HG03571 (cell line): ENCODE results near the gene LIPJ.

Experiments used
- ATAC-seq: cut with Tn5 transposase; IDR thresholded peaks from one replicate; pipeline ENCODE4 v1.9.1; 2021; ENCODE audit not compliant: unreplicated experiment

Gene LIPJ

DNA sequence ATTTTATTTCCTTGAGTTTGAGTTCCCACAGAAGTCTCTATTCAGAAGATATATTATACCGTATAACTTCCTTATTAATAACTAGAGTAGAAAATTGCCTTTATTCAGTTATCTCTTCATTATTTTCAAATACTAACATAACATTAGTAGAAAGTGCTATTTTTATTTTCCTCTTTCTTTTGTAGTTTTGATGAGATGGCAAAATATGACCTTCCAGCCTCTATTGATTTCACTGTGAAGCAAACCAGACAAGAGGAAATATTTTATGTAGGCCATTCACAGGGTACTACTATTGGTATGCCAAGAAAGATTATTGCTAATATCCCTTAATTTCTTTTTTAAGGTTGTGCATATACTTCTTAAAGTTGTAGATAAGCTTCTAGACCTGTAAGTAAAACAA is 7.9 kb downstream of the LIPJ start:
- ATAC-seq = no peak

GRCh38 chr10:88598055-88598454 is 11.5 kb downstream of the LIPJ start:
- no peak for ATAC-seq

DNA sequence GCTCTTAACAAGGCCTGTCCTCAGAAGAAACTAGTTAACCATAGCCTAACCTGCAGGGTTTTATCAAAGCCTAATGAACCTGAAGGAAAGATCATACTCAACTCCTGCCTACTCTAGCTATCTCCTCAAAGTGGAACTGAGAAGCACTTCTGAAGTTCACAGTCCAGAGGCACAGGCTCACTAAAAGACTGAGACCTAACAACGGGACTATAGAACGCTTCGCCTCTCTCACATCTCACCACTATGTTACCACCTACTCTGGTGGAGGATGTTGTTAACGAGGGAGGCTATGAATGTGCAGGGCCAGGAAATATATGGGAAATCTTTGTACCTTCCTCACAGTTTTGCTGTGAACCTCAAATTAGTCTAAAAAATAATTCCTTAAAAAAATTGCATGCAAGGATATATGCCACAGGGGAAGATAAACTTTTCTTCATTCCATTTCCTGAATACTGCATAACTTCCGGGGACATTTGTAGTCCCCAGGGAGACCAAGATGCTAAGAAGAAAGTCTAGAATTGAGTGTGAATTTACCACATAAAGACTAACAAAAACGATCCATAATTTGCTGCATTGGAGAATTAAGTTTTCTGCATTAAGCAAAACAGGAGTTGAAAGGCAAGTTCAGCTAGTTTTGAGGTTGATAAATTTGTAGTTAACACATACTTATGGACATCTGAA is 21.6 kb downstream of the LIPJ start:
- no peak for ATAC-seq

- ATAC-seq = no peak
These were observed 22.2 kb downstream of the LIPJ start for GRCh38 chr10:88608780-88609179.

- no peak for ATAC-seq
These were observed 29.9 kb downstream of the LIPJ start for GRCh38 chr10:88616250-88616977.

- no peak for ATAC-seq
These were observed 31.3 kb downstream of the LIPJ start for GRCh38 chr10:88617772-88618300.

DNA sequence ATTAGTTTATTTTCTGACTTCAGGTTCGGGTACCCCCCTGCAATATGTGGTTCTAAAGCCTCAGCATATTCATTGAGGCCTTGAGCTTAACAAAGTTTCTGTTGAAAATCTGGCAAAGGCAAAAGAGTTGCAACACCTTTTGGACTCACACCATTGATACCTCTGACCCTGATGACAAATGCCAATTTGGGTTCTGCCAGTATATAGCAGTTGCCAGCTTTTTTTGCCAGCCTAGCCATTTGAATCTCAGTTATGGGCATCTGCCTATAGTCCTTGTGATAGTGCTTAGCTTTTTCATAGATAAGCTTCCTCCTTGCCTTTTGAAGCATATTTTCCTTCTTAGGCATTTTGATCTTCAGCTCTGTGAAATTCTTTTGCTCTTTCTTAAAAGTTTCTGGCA is 31.9 kb downstream of the LIPJ start:
- ATAC-seq = no peak

- ATAC-seq = no peak
These were observed 33.9 kb downstream of the LIPJ start for GRCh38 chr10:88620441-88620840.

DNA sequence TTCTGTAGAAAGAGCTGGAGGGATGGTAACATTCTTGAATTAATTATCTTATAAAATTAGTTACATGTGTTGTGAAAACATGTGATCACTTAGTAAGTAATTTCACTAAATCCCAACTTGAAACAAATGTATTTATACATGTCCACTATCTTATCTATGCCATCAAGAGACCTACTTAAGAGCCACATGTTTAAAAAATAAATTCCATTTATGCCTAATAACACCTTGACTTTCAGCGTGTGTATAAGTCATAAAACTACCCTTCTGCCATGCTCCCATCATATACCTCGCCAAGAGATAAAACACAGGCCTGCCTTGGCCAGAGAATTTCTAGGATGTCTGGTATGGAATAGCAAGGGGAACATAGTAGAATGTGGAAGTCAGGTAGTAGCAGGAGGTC is 37.3 kb downstream of the LIPJ start:
- no peak for ATAC-seq

DNA sequence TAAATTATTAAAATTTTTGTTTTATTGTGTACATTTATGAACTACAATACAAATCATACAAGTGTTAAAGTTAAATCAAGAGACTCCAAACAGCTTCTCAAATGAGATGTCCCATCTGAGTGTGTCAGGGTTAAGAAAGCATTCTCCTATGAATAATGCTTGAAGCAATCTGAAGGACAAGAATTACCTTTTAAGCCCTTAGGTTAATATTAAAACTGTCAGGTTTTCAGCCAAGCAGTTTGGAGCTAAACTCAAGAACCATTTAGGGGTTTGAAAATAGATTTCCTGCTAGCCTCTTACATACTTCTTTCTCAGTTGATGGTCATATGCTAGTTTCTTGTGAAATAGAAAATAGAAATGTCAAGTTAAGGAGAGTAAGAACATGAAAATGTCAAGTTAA is 38.3 kb downstream of the LIPJ start:
- no peak for ATAC-seq

GRCh38 chr10:88640186-88640585 is 53.6 kb downstream of the LIPJ start:
- ATAC-seq = no peak

DNA sequence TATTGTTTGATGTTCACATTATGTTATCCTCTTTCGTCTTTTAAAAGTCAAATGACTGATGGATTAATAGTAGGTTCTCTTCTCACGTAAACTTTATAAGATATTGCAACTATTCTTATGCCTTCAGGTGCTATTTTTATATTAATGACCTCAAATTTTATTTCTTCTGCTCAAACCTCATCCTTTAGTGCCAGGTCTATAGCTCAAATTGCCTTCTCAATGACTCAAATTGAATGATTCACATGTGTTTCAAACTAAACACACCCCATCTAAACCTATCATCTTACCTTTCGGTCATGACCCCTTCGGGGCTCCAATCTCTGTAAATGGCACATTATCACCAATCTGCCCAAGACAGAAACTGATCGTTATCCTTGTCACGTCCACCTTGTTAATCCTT is 55.6 kb downstream of the LIPJ start:
- ATAC-seq = no peak

DNA sequence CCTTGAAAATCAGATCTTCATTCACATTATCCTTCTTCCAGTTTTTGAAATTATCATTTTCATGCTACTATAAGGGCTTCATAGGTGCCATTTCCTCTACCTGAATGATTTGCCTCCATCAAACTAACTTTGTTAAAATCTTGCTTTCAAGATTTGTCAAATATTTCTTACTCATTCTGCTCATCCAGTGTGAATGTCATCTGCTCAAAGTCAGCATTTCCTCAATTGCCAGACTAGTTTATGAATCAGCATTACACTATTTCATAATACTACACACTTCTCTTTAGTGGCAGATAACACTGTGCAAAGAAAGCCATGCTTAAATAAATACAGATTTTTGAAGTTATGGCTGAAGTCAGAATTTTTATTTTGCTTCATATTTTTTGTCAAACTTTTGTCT is 56.4 kb downstream of the LIPJ start:
- ATAC-seq = no peak

GRCh38 chr10:88647061-88647615 is 60.6 kb downstream of the LIPJ start:
- no peak for ATAC-seq

GRCh38 chr10:88651101-88651551 is 64.6 kb downstream of the LIPJ start:
- no peak for ATAC-seq

DNA sequence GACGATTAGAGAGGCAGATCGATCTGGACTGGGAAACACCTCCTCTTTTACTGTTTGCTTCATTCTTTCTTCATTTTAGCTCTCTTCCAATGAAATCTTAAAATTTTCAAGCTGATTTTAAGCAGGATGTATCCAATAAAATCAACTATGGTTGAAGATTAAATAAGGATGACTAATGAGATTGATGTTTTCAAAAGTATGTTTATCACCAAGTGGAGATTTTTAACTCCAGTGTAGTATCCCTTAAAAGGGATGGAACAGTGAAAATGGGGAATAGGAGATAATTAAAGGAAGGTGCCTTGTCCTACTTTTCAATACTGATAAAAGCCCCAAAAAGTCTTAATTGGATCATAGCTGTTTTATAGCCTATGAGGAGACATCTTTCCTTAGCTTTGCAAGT is 66.1 kb downstream of the LIPJ start:
- no peak for ATAC-seq
